Measurements from ENCODE around the gene KCNA2. TPM values are rescaled to one million over a fixed set of nuclear protein-coding genes. Genes with fewer than 3 reads are reported as not detected.
A peak's percentile ranks its signal among the peaks of the same experiment; 100 is the strongest.

Gene KCNA2
- total and polyA plus RNA-seq, 2 donors (not counting 1 experiment from before 2014, with no cell fraction given): 0.39 to 0.59 TPM

GRCh38 chr1:110608247-110608646, 2.1 kb upstream of the KCNA2 start:
- WGBS (ENCODE audit: insufficient coverage): 72% methylated on average over 7 of the region's 13 CpGs
- DNase-seq: no peak
- peaks cover 0 to 19% (median 0%) of the 10 kb centered on the region in 3 donors for H3K9me3 ChIP-seq (ENCODE audit: control extremely low read depth in 1 of 3, control insufficient read depth in 2 of 3, insufficient read depth in 1 of 3, low read length in 2 of 3)
- Mint-ChIP-seq H3K9me3 (ENCODE audit: insufficient read depth) (no peaks in the 10 kb centered on the region), H3K4me3 (peak overlapping the region; percentile 77), H3K27me3 (peaks cover 56% of the 10 kb centered on the region), H3K27ac (no peak overlapping the region), H3K4me1 (peaks cover 25% of the 10 kb centered on the region)
- ATAC-seq (ENCODE audit: low read depth): no peak
- H3K9ac ChIP-seq (ENCODE audit: low read length): no peak overlapping the region
- intact Hi-C loops (cut with micrococcal nuclease): no loop called here
- TF ChIP-seq CTCF (IDR thresholded peaks at IDR 0.05) (no peak), EZH2 (IDR thresholded peaks at IDR 0.05; ENCODE audit: borderline replicate concordance, insufficient read depth, low read depth, low read length, poor library complexity, severe bottlenecking) (no peak)
- no peak overlapping the region for H3K27ac ChIP-seq (ENCODE audit: low read length in 2 of 2)
- no peaks in the 10 kb centered on the region for H3K36me3 ChIP-seq (replicated peaks in 1 of 2; ENCODE audit: control extremely low read depth in 1 of 2, control insufficient read depth in 1 of 2, extremely low read depth in 1 of 2, insufficient read depth in 2 of 2, low read length in 1 of 2)
- ChIA-PET CTCF (interaction anchor here (1.0 to 5.5 kb wide), 4 partner anchors 11 to 173 kb away, joined by 3 to 21 read pairs (median 12); no protein-coding TSS in a partner anchor), POLR2A (no interaction called here)
- peaks cover 23 to 28% of the 10 kb centered on the region in 2 donors for H3K4me1 ChIP-seq (ENCODE audit: control insufficient read depth in 2 of 2, insufficient read depth in 2 of 2, low read length in 2 of 2)
- no peak overlapping the region for H2AFZ ChIP-seq (ENCODE audit: insufficient read depth, low read depth, low read length, poor library complexity, severe bottlenecking)
- peaks cover 0 to 59% (median 37%) of the 10 kb centered on the region in 4 experiments for H3K27me3 ChIP-seq (replicated peaks in 1 of 4; ENCODE audit: control extremely low read depth in 1 of 4, control insufficient read depth in 3 of 4, insufficient read depth in 4 of 4, low read length in 3 of 4)
- H3K4me2 ChIP-seq (replicated peaks; ENCODE audit: low read depth, low read length, poor library complexity, severe bottlenecking): no peak overlapping the region
- H3K79me2 ChIP-seq (ENCODE audit: control insufficient read depth, insufficient read depth, low read length): no peaks in the 10 kb centered on the region
- H3K4me3 ChIP-seq (ENCODE audit: control extremely low read depth in 1 of 5, extremely low read depth in 1 of 5, insufficient read depth in 1 of 5, low read depth in 2 of 5, low read length in 4 of 5): no peak overlapping the region
- no peaks in the 10 kb centered on the region for H4K20me1 ChIP-seq (ENCODE audit: control insufficient read depth, insufficient read depth, low read length, poor library complexity, severe bottlenecking)

GRCh38 chr1:110607536-110608230, 1.5 kb upstream of the KCNA2 start:
- peak overlapping the region; percentile 41 for H3K9ac ChIP-seq (ENCODE audit: low read length)
- DNase-seq: peak; percentile 49
- Mint-ChIP-seq H3K4me1 (peaks cover 25% of the 10 kb centered on the region), H3K4me3 (peak overlapping the region; percentile 77), H3K27ac (no peak overlapping the region), H3K27me3 (peaks cover 61% of the 10 kb centered on the region), H3K9me3 (ENCODE audit: insufficient read depth) (no peaks in the 10 kb centered on the region)
- intact Hi-C loops (cut with micrococcal nuclease): no loop called here
- ChIA-PET POLR2A (no interaction called here), CTCF (interaction anchor here (0.9 to 5.5 kb wide), 7 partner anchors 10 to 173 kb away, joined by 3 to 31 read pairs (median 8); no protein-coding TSS in a partner anchor)
- H3K27me3 ChIP-seq (replicated peaks in 1 of 4; ENCODE audit: control extremely low read depth in 1 of 4, control insufficient read depth in 3 of 4, insufficient read depth in 4 of 4, low read length in 3 of 4): peaks cover 0 to 59% (median 37%) of the 10 kb centered on the region in 4 experiments
- no peaks in the 10 kb centered on the region for H3K79me2 ChIP-seq (ENCODE audit: control insufficient read depth, insufficient read depth, low read length)
- TF ChIP-seq EZH2 (IDR thresholded peaks at IDR 0.05; ENCODE audit: borderline replicate concordance, insufficient read depth, low read depth, low read length, poor library complexity, severe bottlenecking) (no peak), CTCF (IDR thresholded peaks at IDR 0.05) (no peak)
- peaks cover 23 to 28% of the 10 kb centered on the region in 2 donors for H3K4me1 ChIP-seq (ENCODE audit: control insufficient read depth in 2 of 2, insufficient read depth in 2 of 2, low read length in 2 of 2)
- H3K27ac ChIP-seq (ENCODE audit: low read length in 2 of 2): no peak overlapping the region
- ATAC-seq (ENCODE audit: low read depth): peak; percentile 13
- no peaks in the 10 kb centered on the region for H4K20me1 ChIP-seq (ENCODE audit: control insufficient read depth, insufficient read depth, low read length, poor library complexity, severe bottlenecking)
- peaks cover 0 to 19% (median 0%) of the 10 kb centered on the region in 3 donors for H3K9me3 ChIP-seq (ENCODE audit: control extremely low read depth in 1 of 3, control insufficient read depth in 2 of 3, insufficient read depth in 1 of 3, low read length in 2 of 3)
- H3K4me3 ChIP-seq (ENCODE audit: control extremely low read depth in 1 of 5, extremely low read depth in 1 of 5, insufficient read depth in 1 of 5, low read depth in 2 of 5, low read length in 4 of 5): peak overlapping the region in 3 of 5 experiments; percentile 20 to 71 (median 33)
- no peaks in the 10 kb centered on the region for H3K36me3 ChIP-seq (replicated peaks in 1 of 2; ENCODE audit: control extremely low read depth in 1 of 2, control insufficient read depth in 1 of 2, extremely low read depth in 1 of 2, insufficient read depth in 2 of 2, low read length in 1 of 2)
- H2AFZ ChIP-seq (ENCODE audit: insufficient read depth, low read depth, low read length, poor library complexity, severe bottlenecking): peak overlapping the region; percentile 67
- WGBS (ENCODE audit: insufficient coverage): 15% methylated on average over 26 of the region's 28 CpGs
- peak overlapping the region; percentile 97 for H3K4me2 ChIP-seq (replicated peaks; ENCODE audit: low read depth, low read length, poor library complexity, severe bottlenecking)

All from B cell (primary cell).